Esophagus squamous epithelium (tissue), 5 donors: ENCODE results near the gene OR2T35. TPM values are rescaled to one million over a fixed set of nuclear protein-coding genes. Genes with fewer than 3 reads are reported as not detected.
"Not testable (repeated sequence)": the region's sequence is repeated elsewhere in the genome, so short reads cannot be mapped to it uniquely, and the experiment has no call there.

Experiments
- DNase-seq: peaks from one replicate; lab custom pipeline; 2025; lab: John Stamatoyannopoulos, UW
- H3K27ac ChIP-seq, 4 donors: fragments of 200-600 bp; sonication (generic); one replicate each; pipeline ENCODE4 v1.5.1; 2016 to 2019; ENCODE audit warnings: mild to moderate bottlenecking in 1 of 4
- H3K27me3 ChIP-seq, 4 donors: fragments of 200-600 bp; sonication (generic); 1 replicate in 3 of 4; 2 replicates in 1 of 4; pipeline versions ENCODE4 v1.5.1 to v1.6.0; 2017 to 2021; ENCODE audit warnings: antibody characterized with exemption in 1 of 4
- H3K36me3 ChIP-seq, 3 donors: fragments of 200-600 bp; sonication (generic); one replicate each; pipeline ENCODE4 v1.5.1; 2016 to 2019
- H3K4me1 ChIP-seq, 3 donors: fragments of 200-600 bp; sonication (generic); one replicate each; pipeline ENCODE4 v1.5.1; 2017 to 2019
- H3K4me3 ChIP-seq, 4 donors: fragments of 200-600 bp; sonication (generic); 1 replicate in 3 of 4; 2 replicates in 1 of 4; pipeline ENCODE4 v1.5.1; 2016 to 2019; ENCODE audit warnings: mild to moderate bottlenecking in 2 of 4, moderate library complexity in 1 of 4
- H3K9me3 ChIP-seq, 3 donors: fragments of 200-600 bp; sonication (generic); one replicate each; pipeline ENCODE4 v1.5.1; 2016 to 2019
- CTCF ChIP-seq, 6 experiments: fragments of 450-650 bp in 4 of 6; fragments of 200-600 bp in 2 of 6; sonication (generic) in 2 of 6; IDR thresholded peaks; one replicate each; pipeline ENCODE4 v1.5.1; 2016 to 2019; ENCODE audit warnings: antibody characterized with exemption in 6 of 6, mild to moderate bottlenecking in 4 of 6, moderate library complexity in 4 of 6
- POLR2A ChIP-seq, 4 donors: fragments of 450-650 bp; IDR thresholded peaks; one replicate each; pipeline ENCODE4 v1.6.1; 2017; ENCODE audit warnings: antibody characterized with exemption in 4 of 4, mild to moderate bottlenecking in 4 of 4, moderate library complexity in 3 of 4
- WGBS, 2 donors: methylation state at CpG; one replicate each; pipeline ENCODE4 v1.1.5; 2018; 5-methylcytosine and 5-hydroxymethylcytosine counted together
- intact Hi-C: fragments of 100-400 bp; cut with DNase I; formaldehyde crosslinking; loops from one replicate; pipeline ENCODE4 v1.15.0; 2022
- total RNA-seq, 4 donors: library from RNA; depleted of rRNA; stranded (reverse); fragments of >200 nt; gene quantifications; one replicate each; pipeline ENCODE4 v1.1.0, GENCODE V29; 2016
- donor health status: DM: yes; HTN: yes; CAD: no.

OR2T35 gene
- total RNA-seq, result not detected

GRCh38 chr1:248645178-248645577 is at the start of gene OR2T35:
Gene OR2T35 (minus strand): TSS chr1:248645278. CDS start chr1:248639258, 6,020 bp downstream.
- DNase-seq, H3K27ac ChIP-seq, H3K9me3 ChIP-seq, intact Hi-C loops, H3K36me3 ChIP-seq, H3K4me3 ChIP-seq, H3K27me3 ChIP-seq, H3K4me1 ChIP-seq: not testable (repeated sequence)
- 67% methylated on average over 1 of the region's 3 CpGs; no CpG with 5 or more reads in 1 of the 2 donors for WGBS, 2 donors

GRCh38 chr1:248691567-248692155 is 46.6 kb upstream of the OR2T35 start:
- intact Hi-C loops, result no loop called here

GRCh38 chr1:248688527-248689298 is 43.6 kb upstream of the OR2T35 start:
- H3K36me3 ChIP-seq, result no peaks in the 10 kb centered on the region
- 81 to 90% methylated on average over 4 of the region's 4 CpGs for WGBS, 2 donors
- no peak for DNase-seq
- intact Hi-C loops, result no loop called here
- H3K27me3 ChIP-seq, result no peaks in the 10 kb centered on the region
- H3K4me3 ChIP-seq, result no peak overlapping the region
- no peaks in the 10 kb centered on the region for H3K4me1 ChIP-seq
- TF ChIP-seq CTCF (IDR thresholded peaks at IDR 0.05) (no peak), POLR2A (IDR thresholded peaks at IDR 0.05) (no peak)
- H3K9me3 ChIP-seq, result no peaks in the 10 kb centered on the region
- H3K27ac ChIP-seq, result no peak overlapping the region

More at GRCh38 chr1:248691567-248692155, 46.6 kb upstream of the OR2T35 start:
- WGBS, 2 donors, result 67 to 93% methylated on average over 1 to 7 of the region's 51 CpGs
- no peak overlapping the region for H3K4me3 ChIP-seq
- no peaks in the 10 kb centered on the region for H3K27me3 ChIP-seq
- no peaks in the 10 kb centered on the region for H3K4me1 ChIP-seq
- H3K36me3 ChIP-seq, result no peaks in the 10 kb centered on the region
- TF ChIP-seq POLR2A (IDR thresholded peaks at IDR 0.05) (no peak), CTCF (IDR thresholded peaks at IDR 0.05) (no peak)
- no peaks in the 10 kb centered on the region for H3K9me3 ChIP-seq
- H3K27ac ChIP-seq, result no peak overlapping the region
- no peak for DNase-seq

GRCh38 chr1:248686815-248687214 is 41.7 kb upstream of the OR2T35 start:
- Histone ChIP-seq H3K4me1 (no peaks in the 10 kb centered on the region), H3K27ac (no peak overlapping the region), H3K27me3 (no peaks in the 10 kb centered on the region), H3K36me3 (no peaks in the 10 kb centered on the region), H3K4me3 (no peak overlapping the region), H3K9me3 (no peaks in the 10 kb centered on the region)
- intact Hi-C loops, result no loop called here
- no peak for DNase-seq
- no peak for TF ChIP-seq POLR2A (IDR thresholded peaks at IDR 0.05)
- no peak for TF ChIP-seq CTCF (IDR thresholded peaks at IDR 0.05)
- 33 to 34% methylated on average over 3 of the region's 3 CpGs for WGBS, 2 donors

GRCh38 chr1:248681651-248682050 is 36.6 kb upstream of the OR2T35 start:
- no peaks in the 10 kb centered on the region for H3K36me3 ChIP-seq
- no peak for DNase-seq
- WGBS, 2 donors, result 76 to 78% methylated on average over 8 of the region's 8 CpGs
- H3K27me3 ChIP-seq, result no peaks in the 10 kb centered on the region
- intact Hi-C loops, result no loop called here
- no peaks in the 10 kb centered on the region for H3K9me3 ChIP-seq
- H3K4me3 ChIP-seq, result no peak overlapping the region
- no peaks in the 10 kb centered on the region for H3K4me1 ChIP-seq
- no peak for TF ChIP-seq POLR2A (IDR thresholded peaks at IDR 0.05)
- TF ChIP-seq CTCF (IDR thresholded peaks at IDR 0.05), result no peak
- no peak overlapping the region for H3K27ac ChIP-seq
